H1 (cell line): ENCODE measurements around the gene RPL13A.
"Not testable (repeated sequence)": the region's sequence is repeated elsewhere in the genome, so short reads cannot be mapped to it uniquely, and the experiment has no call there.

ENCODE experiments used
- CBX5 ChIP-seq: fragments of 300-800, 300-1000 bp; sonication (generic); IDR thresholded peaks from 2 replicates; pipeline ENCODE4 v1.7.1; 2016; ENCODE audit warnings: antibody characterized with exemption, low read length, low read depth
- CHD2 ChIP-seq: IDR thresholded peaks from 2 replicates; pipeline ENCODE4 v1.6.1; 2012; ENCODE audit warnings: low read length, improper control_type of control experiment
- CREB1 ChIP-seq: IDR thresholded peaks from 2 replicates; pipeline ENCODE4 v1.6.1; 2012; ENCODE audit warnings: inconsistent platforms
- CTBP2 ChIP-seq: IDR thresholded peaks from 2 replicates; pipeline ENCODE4 v1.7.0; 2011; ENCODE audit warnings: borderline replicate concordance, mild to moderate bottlenecking, moderate library complexity, mixed read lengths, low read length; ENCODE audit not compliant: insufficient read depth, insufficient read length
- CTCF ChIP-seq, 3 experiments: IDR thresholded peaks; 1 replicate in 2 of 3; 2 replicates in 1 of 3; pipeline versions ENCODE4 v1.5.1 to v1.6.1; 2011; ENCODE audit warnings: low read length in 3 of 3, mild to moderate bottlenecking in 3 of 3, inconsistent platforms in 2 of 3, low read depth in 1 of 3, moderate library complexity in 1 of 3; ENCODE audit not compliant: insufficient read depth in 1 of 3; ENCODE audit errors: control extremely low read depth in 1 of 3
- EP300 ChIP-seq, 2 experiments: IDR thresholded peaks; 1 replicate in 1 of 2; 2 replicates in 1 of 2; pipeline ENCODE4 v1.6.1; 2011 to 2012; ENCODE audit warnings: low read depth in 2 of 2, low read length in 2 of 2, mild to moderate bottlenecking in 2 of 2, borderline replicate concordance in 1 of 2, inconsistent platforms in 1 of 2, moderate library complexity in 1 of 2
- EZH2 ChIP-seq: fragments of 200-600 bp; sonication (generic); IDR thresholded peaks from 2 replicates; pipeline ENCODE4 v1.7.1; 2012; ENCODE audit warnings: low read depth, mild to moderate bottlenecking, moderate library complexity, low read length, inconsistent platforms; ENCODE audit not compliant: severe bottlenecking
- GABPA ChIP-seq: IDR thresholded peaks from 2 replicates; pipeline ENCODE4 v1.6.1; 2011; ENCODE audit warnings: mild to moderate bottlenecking, low read length, moderate library complexity, borderline replicate concordance; ENCODE audit not compliant: insufficient read depth
- NRF1 ChIP-seq: IDR thresholded peaks from 2 replicates; pipeline ENCODE4 v1.6.1; 2011; ENCODE audit warnings: mild to moderate bottlenecking, low read depth, low read length, improper control_type of control experiment
- POLR2AphosphoS5 ChIP-seq: IDR thresholded peaks from 2 replicates; pipeline ENCODE4 v1.6.1; 2011; ENCODE audit warnings: low read depth, low read length
- RFX5 ChIP-seq: IDR thresholded peaks from 2 replicates; pipeline ENCODE4 v1.6.1; 2011; ENCODE audit warnings: low read depth, low read length, improper control_type of control experiment, borderline replicate concordance
- SP1 ChIP-seq: IDR thresholded peaks from 2 replicates; pipeline ENCODE4 v1.6.1; 2011; ENCODE audit warnings: low read depth, low read length
- USF2 ChIP-seq: IDR thresholded peaks from 2 replicates; pipeline ENCODE4 v1.6.1; 2011; ENCODE audit warnings: low read length, improper control_type of control experiment
- YY1 ChIP-seq: IDR thresholded peaks from 2 replicates; pipeline ENCODE4 v1.6.1; 2011; ENCODE audit warnings: low read depth, mild to moderate bottlenecking, low read length

- TF ChIP-seq CTCF (IDR thresholded peaks at IDR 0.05; ENCODE audit: control extremely low read depth in 1 of 3, insufficient read depth in 1 of 3, low read depth in 1 of 3, low read length in 3 of 3); RFX5; CBX5; EP300 (IDR thresholded peaks at IDR 0.05; ENCODE audit: borderline replicate concordance in 1 of 2, low read depth in 2 of 2, low read length in 2 of 2); POLR2AphosphoS5; USF2; CHD2; SP1; CTBP2; YY1; EZH2; CREB1; NRF1; GABPA: not testable (repeated sequence)
Measured at GRCh38 chr19:49461130-49461529, 26.3 kb upstream of the RPL13A start.
